HG03342 (cell line): ENCODE measurements around the gene ATP13A4.
"Not testable (repeated sequence)": the region's sequence is repeated elsewhere in the genome, so short reads cannot be mapped to it uniquely, and the experiment has no call there.

Experiments used
- ATAC-seq: cut with Tn5 transposase; IDR thresholded peaks from one replicate; pipeline ENCODE4 v1.9.1; 2021; ENCODE audit warnings: mild to moderate bottlenecking, moderate library complexity; ENCODE audit not compliant: unreplicated experiment

The ATP13A4 gene

GRCh38 chr3:193559100-193559499 lies 4.4 kb upstream of the ATP13A4 start:
- ATAC-seq, result no peak

- ATAC-seq, result no peak
Observed at GRCh38 chr3:193556841-193557240, 2.1 kb upstream of the ATP13A4 start.

- ATAC-seq, result no peak
Observed at GRCh38 chr3:193553586-193553985, 1.1 kb downstream of the ATP13A4 start.

- no peak for ATAC-seq
Observed at GRCh38 chr3:193552923-193553322, 1.8 kb downstream of the ATP13A4 start.

- ATAC-seq, result no peak
Observed at GRCh38 chr3:193548406-193548805, 6.3 kb downstream of the ATP13A4 start.

- no peak for ATAC-seq
Observed at GRCh38 chr3:193546129-193546528, 8.6 kb downstream of the ATP13A4 start.

GRCh38 chr3:193545304-193545703 lies 9.4 kb downstream of the ATP13A4 start:
- no peak for ATAC-seq

GRCh38 chr3:193544289-193544688 lies 10.4 kb downstream of the ATP13A4 start:
- no peak for ATAC-seq

GRCh38 chr3:193530231-193531165 lies 24.2 kb downstream of the ATP13A4 start:
- no peak for ATAC-seq

- ATAC-seq, result not testable (repeated sequence)
Observed at GRCh38 chr3:193526085-193526484, 28.6 kb downstream of the ATP13A4 start.

- no peak for ATAC-seq
Observed at GRCh38 chr3:193522473-193522872, 32.2 kb downstream of the ATP13A4 start.

- ATAC-seq, result no peak
Observed at GRCh38 chr3:193520738-193521137, 34.0 kb downstream of the ATP13A4 start.

GRCh38 chr3:193515966-193516365 lies 38.7 kb downstream of the ATP13A4 start:
- ATAC-seq, result no peak

GRCh38 chr3:193510154-193510553 lies 44.5 kb downstream of the ATP13A4 start:
- ATAC-seq, result no peak

- no peak for ATAC-seq
Observed at GRCh38 chr3:193509103-193509965, 45.4 kb downstream of the ATP13A4 start.

GRCh38 chr3:193508108-193508507 lies 46.6 kb downstream of the ATP13A4 start:
- ATAC-seq, result no peak

- ATAC-seq, result no peak
Observed at GRCh38 chr3:193507566-193507965, 47.1 kb downstream of the ATP13A4 start.

- no peak for ATAC-seq
Observed at GRCh38 chr3:193506921-193507320, 47.8 kb downstream of the ATP13A4 start.

- ATAC-seq, result no peak
Observed at GRCh38 chr3:193502871-193503270, 51.8 kb downstream of the ATP13A4 start.

GRCh38 chr3:193499801-193500485 lies 54.8 kb downstream of the ATP13A4 start:
- no peak for ATAC-seq

GRCh38 chr3:193499136-193499770 lies 55.4 kb downstream of the ATP13A4 start:
- ATAC-seq, result no peak
